CD4-positive, alpha-beta T cell (primary cell): Measurements from ENCODE around the gene ATXN1. TPM values are rescaled to one million over a fixed set of nuclear protein-coding genes. Genes with fewer than 3 reads are reported as not detected.

Source experiments
- ATAC-seq: fragments of 200-7000 bp; cut with Tn5 transposase; one replicate; pipeline ENCODE4 v1.10.0; 2022; ENCODE audit warnings: mild to moderate bottlenecking; ENCODE audit not compliant: poor library complexity
- CTCF ChIA-PET: fragments of 350-600 bp; sonication (Branson Sonifier 250); formaldehyde crosslinking; loops from one replicate; lab custom pipeline; 2021; ENCODE audit warnings: antibody characterized with exemption, inconsistent platforms; lab: Charles Lee
- POLR2A ChIA-PET: fragments of 350-600 bp; sonication (Branson Sonifier 250); formaldehyde crosslinking; loops from one replicate; lab custom pipeline; 2021; ENCODE audit warnings: antibody characterized with exemption, inconsistent platforms; lab: Charles Lee
- DNase-seq, 14 experiments: peaks; one replicate each; pipeline ENCODE4 v3.0.0-alpha.2; 2013 to 2020; ENCODE audit warnings: mixed read lengths in 2 of 14
- H3K27ac ChIP-seq, 2 donors: one replicate each; pipeline versions ENCODE4 v1.5.1 to v1.7.0; 2013; ENCODE audit warnings: low read length in 2 of 2, low read depth in 1 of 2, mild to moderate bottlenecking in 1 of 2
- H3K27me3 ChIP-seq, 2 experiments: 1 replicate in 1 of 2; 2 replicates in 1 of 2; pipeline versions ENCODE4 v1.6.1 to v1.7.0; 2013; ENCODE audit warnings: low read length in 2 of 2, control low read depth in 1 of 2, mild to moderate bottlenecking in 1 of 2, moderate library complexity in 1 of 2; ENCODE audit not compliant: insufficient read depth in 2 of 2, control insufficient read depth in 1 of 2
- H3K36me3 ChIP-seq: one replicate; pipeline ENCODE4 v1.6.1; 2013; ENCODE audit warnings: low read length, control low read depth; ENCODE audit not compliant: insufficient read depth
- H3K4me1 ChIP-seq: one replicate; pipeline ENCODE4 v1.6.1; 2013; ENCODE audit warnings: low read length, control low read depth; ENCODE audit not compliant: insufficient read depth
- H3K4me3 ChIP-seq: one replicate; pipeline ENCODE4 v1.5.1; 2013; ENCODE audit warnings: mild to moderate bottlenecking, low read length, moderate library complexity
- H3K9me3 ChIP-seq, 2 experiments: 1 replicate in 1 of 2; 2 replicates in 1 of 2; pipeline versions ENCODE4 v1.6.1 to v1.7.0; 2013; ENCODE audit warnings: low read length in 2 of 2, mild to moderate bottlenecking in 2 of 2, control low read depth in 1 of 2, moderate library complexity in 1 of 2; ENCODE audit not compliant: control insufficient read depth in 1 of 2, insufficient read depth in 1 of 2
- H3K27ac Mint-ChIP-seq: one replicate; pipeline ENCODE4 v1.8.0; 2020; ENCODE audit warnings: mixed read lengths
- H3K27me3 Mint-ChIP-seq: one replicate; pipeline ENCODE4 v1.8.0; 2021; ENCODE audit warnings: mixed read lengths
- H3K36me3 Mint-ChIP-seq: one replicate; pipeline ENCODE4 v1.8.0; 2021; ENCODE audit warnings: low read depth, mixed read lengths
- H3K4me1 Mint-ChIP-seq: one replicate; pipeline ENCODE4 v1.8.0; 2021; ENCODE audit warnings: low read depth, mixed read lengths
- H3K4me3 Mint-ChIP-seq: one replicate; pipeline ENCODE4 v1.8.0; 2020; ENCODE audit warnings: mild to moderate bottlenecking, mixed read lengths
- H3K9me3 Mint-ChIP-seq: one replicate; pipeline ENCODE4 v1.8.0; 2020; ENCODE audit warnings: mixed read lengths
- CTCF ChIP-seq: fragments of 200-600 bp; IDR thresholded peaks from one replicate; pipeline ENCODE4 v1.8.0; 2022; ENCODE audit warnings: antibody characterized with exemption, mild to moderate bottlenecking
- intact Hi-C, 2 experiments: fragments of 100-400 bp; cut with DNase I in 1 of 2; cut with micrococcal nuclease in 1 of 2; formaldehyde crosslinking; loops; one replicate each; pipeline versions ENCODE4 v1.15.1 to v1.9.0; 2023 to 2025; cut with DNase I, micrococcal nuclease
- total RNA-seq, 174 experiments: library from RNA in 2 of 174; stranded (reverse) in 2 of 174; gene quantifications; one replicate each; pipeline ENCODE4 v1.2.3 and lab custom pipeline; 2021 to 2026

The ATXN1 gene
- total RNA-seq, 2 experiments from 2014 or later: 74.2 to 76.7 TPM

- Mint-ChIP-seq H3K27ac (no peak overlapping the region), H3K27me3 (no peaks in the 10 kb centered on the region), H3K4me3 (no peak overlapping the region), H3K4me1 (no peaks in the 10 kb centered on the region), H3K9me3 (no peaks in the 10 kb centered on the region), H3K36me3 (peaks cover 35% of the 10 kb centered on the region)
- ATAC-seq: no peak
- intact Hi-C loops: no loop called here
- Histone ChIP-seq H3K4me1 (no peaks in the 10 kb centered on the region), H3K27ac (no peak overlapping the region), H3K4me3 (no peak overlapping the region), H3K9me3 (no peaks in the 10 kb centered on the region), H3K27me3 (no peaks in the 10 kb centered on the region), H3K36me3 (peaks cover 27% of the 10 kb centered on the region)
- TF ChIP-seq CTCF: no peak
- ChIA-PET CTCF (interaction anchor here (0.6 kb wide), 1 partner anchor 176 kb away, joined by 6 read pairs; no protein-coding TSS in a partner anchor), POLR2A (no interaction called here)
- peak in 2 of 14 experiments; percentile 39 to 46 for DNase-seq
These were observed 175.5 kb downstream of the ATXN1 start for GRCh38 chr6:16585805-16586204.

DNA sequence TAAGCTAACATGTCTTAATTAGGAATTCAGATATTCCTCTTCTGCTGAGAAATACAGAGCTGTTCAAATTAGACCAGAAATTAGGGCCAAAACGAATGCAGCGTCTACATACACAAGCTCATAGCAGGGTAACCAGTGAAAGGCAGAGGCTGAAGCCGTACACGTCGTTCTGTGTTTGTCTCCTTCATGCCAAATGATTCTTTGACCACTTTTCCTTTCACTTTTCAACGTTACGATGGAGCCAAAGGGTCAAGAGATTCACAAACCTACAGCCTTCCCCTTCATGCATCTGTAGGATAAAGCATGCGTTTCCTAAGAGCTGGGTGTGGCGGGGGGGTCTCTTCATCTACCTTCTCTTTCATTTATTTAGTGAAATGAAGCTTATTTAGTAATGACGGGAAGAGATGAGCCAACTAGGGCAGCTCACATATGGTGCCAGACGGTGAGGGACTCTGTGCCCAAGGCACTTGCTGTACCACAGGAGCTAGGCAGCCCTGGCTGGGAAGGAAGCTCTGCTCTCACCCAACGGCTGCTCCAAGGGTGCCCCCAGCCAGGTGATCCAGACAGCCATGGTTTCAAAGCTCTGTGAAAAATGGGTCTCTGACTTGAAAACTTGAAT lies 178.0 kb downstream of the ATXN1 start:
- TF ChIP-seq CTCF: no peak
- H3K4me1 ChIP-seq: no peaks in the 10 kb centered on the region
- peaks cover 36% of the 10 kb centered on the region for H3K36me3 ChIP-seq
- no peak overlapping the region for H3K27ac Mint-ChIP-seq
- no peaks in the 10 kb centered on the region for H3K27me3 ChIP-seq
- H3K4me3 Mint-ChIP-seq: no peak overlapping the region
- ChIA-PET CTCF (interaction anchor here (1.4 kb wide), 1 partner anchor 251 kb away, joined by 3 read pairs; no protein-coding TSS in a partner anchor), POLR2A (no interaction called here)
- H3K4me1 Mint-ChIP-seq: no peaks in the 10 kb centered on the region
- no peak for ATAC-seq
- no peak for DNase-seq
- H3K9me3 Mint-ChIP-seq: no peaks in the 10 kb centered on the region
- H3K27ac ChIP-seq: no peak overlapping the region
- no peaks in the 10 kb centered on the region for H3K27me3 Mint-ChIP-seq
- intact Hi-C loops: no loop called here
- H3K9me3 ChIP-seq: no peaks in the 10 kb centered on the region
- peaks cover 44% of the 10 kb centered on the region for H3K36me3 Mint-ChIP-seq
- no peak overlapping the region for H3K4me3 ChIP-seq

DNA sequence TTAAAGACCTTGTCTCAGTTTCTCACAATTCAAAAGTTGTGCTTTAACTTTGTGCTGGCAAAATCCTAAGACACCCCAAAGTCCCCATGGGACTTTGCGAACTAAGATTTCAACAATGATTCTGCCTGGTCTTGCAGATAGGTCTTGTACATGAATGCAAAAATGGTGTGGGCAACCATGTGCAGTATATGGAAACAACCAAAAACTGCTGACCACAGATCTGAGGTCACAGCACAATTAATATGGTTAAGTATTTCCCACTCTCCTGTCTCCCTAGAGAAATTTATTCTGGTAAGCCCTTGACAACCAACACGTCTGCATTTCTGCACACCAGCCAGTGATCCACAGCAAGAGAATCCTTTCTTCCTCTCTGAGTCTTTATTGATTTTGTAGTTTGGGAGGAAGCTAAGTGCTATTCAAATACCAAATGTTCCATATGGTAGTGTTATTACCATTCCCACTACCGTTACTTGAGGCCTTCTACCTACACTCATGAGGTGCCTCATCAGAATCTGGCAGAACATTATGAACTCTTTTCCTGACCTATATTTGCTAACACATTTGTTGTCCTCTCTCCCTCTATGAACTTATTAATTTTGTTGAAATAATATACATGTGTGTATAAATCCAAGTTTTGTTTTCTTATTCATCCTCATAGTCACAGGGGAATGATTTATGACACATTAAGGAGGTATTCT lies 178.7 kb downstream of the ATXN1 start:
- peaks cover 44% of the 10 kb centered on the region for H3K36me3 Mint-ChIP-seq
- no peak overlapping the region for H3K27ac Mint-ChIP-seq
- no peak overlapping the region for H3K4me3 Mint-ChIP-seq
- no peaks in the 10 kb centered on the region for H3K4me1 Mint-ChIP-seq
- ChIA-PET POLR2A (no interaction called here), CTCF (no interaction called here)
- intact Hi-C loops: no loop called here
- no peaks in the 10 kb centered on the region for H3K4me1 ChIP-seq
- H3K9me3 Mint-ChIP-seq: no peaks in the 10 kb centered on the region
- no peak overlapping the region for H3K4me3 ChIP-seq
- no peaks in the 10 kb centered on the region for H3K27me3 ChIP-seq
- H3K27ac ChIP-seq: no peak overlapping the region
- H3K9me3 ChIP-seq: no peaks in the 10 kb centered on the region
- ATAC-seq (no peak), DNase-seq (no peak)
- peaks cover 37% of the 10 kb centered on the region for H3K36me3 ChIP-seq
- H3K27me3 Mint-ChIP-seq: no peaks in the 10 kb centered on the region
- TF ChIP-seq CTCF: no peak
